ENCODE results near the gene PCDHGC5.
A peak's percentile ranks its signal among the peaks of the same experiment; 100 is the strongest.

The PCDHGC5 gene

DNA sequence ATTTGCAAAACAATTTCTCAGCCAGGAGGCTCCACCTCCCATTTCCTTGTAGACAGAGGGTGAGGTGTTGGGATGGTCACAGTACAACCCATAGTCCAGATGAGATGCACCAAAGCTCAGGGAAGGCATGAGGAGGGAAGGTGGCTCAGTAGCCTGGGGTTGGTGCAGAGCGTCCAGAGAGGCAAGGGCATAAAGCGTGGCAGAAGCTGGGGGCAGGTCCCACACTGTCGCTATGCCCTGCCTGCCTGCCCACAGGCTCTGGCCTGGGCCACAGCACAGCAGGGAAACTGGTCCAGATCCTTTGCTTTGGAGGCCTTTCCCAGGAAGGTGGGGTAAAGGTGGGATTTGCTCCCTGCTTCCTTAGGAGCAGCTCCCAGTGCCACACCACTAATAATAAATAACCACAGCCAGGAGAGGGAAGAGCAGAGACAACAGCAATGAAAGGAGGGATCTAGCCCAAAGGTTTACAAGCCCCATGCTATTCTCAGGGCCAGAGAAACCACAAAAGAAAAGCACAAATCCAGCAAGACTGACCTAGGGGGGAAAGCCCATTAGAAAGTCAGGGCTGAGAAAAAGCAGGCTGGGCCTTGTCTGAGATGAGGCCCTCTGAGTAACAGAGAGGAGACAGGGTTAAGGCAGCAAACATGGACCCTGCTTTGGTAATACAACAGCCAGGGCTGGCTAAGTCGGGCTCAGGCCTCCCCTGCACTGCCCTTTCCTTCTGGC lies 27.2 kb downstream of the PCDHGC5 start:
- Mint-ChIP-seq H3K9me3 (no peaks in the 10 kb centered on the region), H3K27me3 (ENCODE audit: low read depth, poor library complexity) (no peaks in the 10 kb centered on the region), H3K27ac (peak overlapping the region; percentile 99), H3K4me1 (peaks cover 99% of the 10 kb centered on the region), H3K36me3 (ENCODE audit: low read depth) (peaks cover 64% of the 10 kb centered on the region), H3K4me3 (peak overlapping the region; percentile 44)
- DNase-seq: no peak
- TF ChIP-seq, protein P1, sequence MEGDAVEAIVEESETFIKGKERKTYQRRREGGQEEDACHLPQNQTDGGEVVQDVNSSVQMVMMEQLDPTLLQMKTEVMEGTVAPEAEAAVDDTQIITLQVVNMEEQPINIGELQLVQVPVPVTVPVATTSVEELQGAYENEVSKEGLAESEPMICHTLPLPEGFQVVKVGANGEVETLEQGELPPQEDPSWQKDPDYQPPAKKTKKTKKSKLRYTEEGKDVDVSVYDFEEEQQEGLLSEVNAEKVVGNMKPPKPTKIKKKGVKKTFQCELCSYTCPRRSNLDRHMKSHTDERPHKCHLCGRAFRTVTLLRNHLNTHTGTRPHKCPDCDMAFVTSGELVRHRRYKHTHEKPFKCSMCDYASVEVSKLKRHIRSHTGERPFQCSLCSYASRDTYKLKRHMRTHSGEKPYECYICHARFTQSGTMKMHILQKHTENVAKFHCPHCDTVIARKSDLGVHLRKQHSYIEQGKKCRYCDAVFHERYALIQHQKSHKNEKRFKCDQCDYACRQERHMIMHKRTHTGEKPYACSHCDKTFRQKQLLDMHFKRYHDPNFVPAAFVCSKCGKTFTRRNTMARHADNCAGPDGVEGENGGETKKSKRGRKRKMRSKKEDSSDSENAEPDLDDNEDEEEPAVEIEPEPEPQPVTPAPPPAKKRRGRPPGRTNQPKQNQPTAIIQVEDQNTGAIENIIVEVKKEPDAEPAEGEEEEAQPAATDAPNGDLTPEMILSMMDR (IDR thresholded peaks at IDR 0.05): no peak

DNA sequence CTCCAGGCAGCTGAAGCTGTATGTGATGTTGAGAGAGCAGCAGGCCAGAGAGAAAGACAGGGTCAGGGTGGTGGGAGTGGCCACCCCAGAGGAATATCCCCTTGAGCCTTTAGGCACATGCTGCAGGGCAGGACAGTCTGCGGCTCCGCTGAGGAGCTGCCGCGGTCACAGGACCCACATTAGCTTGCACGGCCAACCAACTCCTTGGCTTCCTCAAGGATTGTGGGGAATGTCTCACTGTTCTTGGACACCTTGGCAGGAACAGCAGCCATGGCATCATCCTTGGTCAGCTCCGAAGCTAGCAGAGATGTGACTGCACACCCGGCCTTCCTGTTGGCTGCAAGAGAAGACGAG lies 27.8 kb downstream of the PCDHGC5 start:
- no peaks in the 10 kb centered on the region for H3K9me3 Mint-ChIP-seq
- H3K27me3 Mint-ChIP-seq (ENCODE audit: low read depth, poor library complexity): no peaks in the 10 kb centered on the region
- H3K4me1 Mint-ChIP-seq: peaks cover 99% of the 10 kb centered on the region
- TF ChIP-seq, protein P1 (IDR thresholded peaks at IDR 0.05): no peak
- H3K27ac Mint-ChIP-seq: peak overlapping the region; percentile 99
- H3K36me3 Mint-ChIP-seq (ENCODE audit: low read depth): peaks cover 63% of the 10 kb centered on the region
- peak overlapping the region; percentile 47 for H3K4me3 Mint-ChIP-seq
- DNase-seq: no peak

DNA sequence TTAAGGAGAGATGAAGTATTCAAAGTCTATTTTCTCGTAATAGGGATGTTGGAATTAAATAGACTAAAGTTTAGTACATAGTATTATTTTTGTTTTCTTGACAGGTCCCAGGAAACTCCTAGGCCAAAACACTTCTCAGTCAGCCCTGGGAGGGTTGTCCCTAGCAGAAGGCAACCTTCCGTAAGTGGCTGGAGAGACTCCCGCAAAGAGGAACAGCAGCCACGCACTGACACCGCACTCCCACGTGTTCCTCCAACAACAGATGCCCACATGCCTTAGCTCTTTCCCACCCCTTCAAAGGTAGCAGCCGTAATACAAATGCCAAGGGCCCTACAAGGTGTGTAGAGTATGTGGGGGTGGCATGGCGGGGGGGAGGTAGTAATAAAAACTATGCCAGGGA lies 28.4 kb downstream of the PCDHGC5 start:
- peak overlapping the region; percentile 86 for H3K27ac Mint-ChIP-seq
- no peak for DNase-seq
- no peaks in the 10 kb centered on the region for H3K9me3 Mint-ChIP-seq
- H3K4me1 Mint-ChIP-seq: peaks cover 99% of the 10 kb centered on the region
- TF ChIP-seq, protein P1 (IDR thresholded peaks at IDR 0.05): no peak
- no peak overlapping the region for H3K4me3 Mint-ChIP-seq
- peaks cover 64% of the 10 kb centered on the region for H3K36me3 Mint-ChIP-seq (ENCODE audit: low read depth)
- H3K27me3 Mint-ChIP-seq (ENCODE audit: low read depth, poor library complexity): no peaks in the 10 kb centered on the region

DNA sequence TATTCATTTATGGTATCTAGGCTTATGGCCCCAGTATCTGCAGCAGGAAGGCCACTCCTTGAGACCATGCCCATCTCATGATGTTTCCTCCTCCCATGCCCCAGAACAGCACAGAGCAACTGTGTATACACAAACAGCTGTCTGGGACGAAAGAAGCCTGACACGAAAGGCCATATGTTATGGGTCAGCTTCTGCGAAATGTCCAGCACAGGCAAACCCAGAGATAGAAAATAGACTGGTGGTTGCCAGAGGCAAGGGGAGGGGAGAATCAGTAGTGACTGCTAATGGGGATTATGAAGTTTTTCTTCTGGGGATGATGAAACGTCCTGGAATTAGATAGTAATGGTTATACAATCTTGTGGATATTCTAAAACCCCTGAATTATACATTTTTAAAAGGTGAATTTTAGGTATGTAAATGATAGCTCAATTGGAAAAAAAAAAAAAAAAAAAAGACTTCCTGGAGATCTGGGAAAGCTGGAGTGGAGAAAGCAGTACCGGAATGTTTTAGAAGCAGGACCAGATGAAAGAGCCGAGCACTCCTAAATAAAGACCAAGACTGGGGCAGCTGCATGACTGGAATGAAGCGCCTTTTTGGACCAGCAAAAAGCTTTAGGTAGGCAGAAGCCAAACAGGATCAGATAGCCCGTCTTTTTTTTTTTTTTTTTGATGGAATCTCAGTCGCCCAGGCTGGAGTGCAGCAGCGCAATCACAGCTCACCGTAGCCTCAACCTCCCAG lies 29.2 kb downstream of the PCDHGC5 start:
- peaks cover 95% of the 10 kb centered on the region for H3K4me1 Mint-ChIP-seq

DNA sequence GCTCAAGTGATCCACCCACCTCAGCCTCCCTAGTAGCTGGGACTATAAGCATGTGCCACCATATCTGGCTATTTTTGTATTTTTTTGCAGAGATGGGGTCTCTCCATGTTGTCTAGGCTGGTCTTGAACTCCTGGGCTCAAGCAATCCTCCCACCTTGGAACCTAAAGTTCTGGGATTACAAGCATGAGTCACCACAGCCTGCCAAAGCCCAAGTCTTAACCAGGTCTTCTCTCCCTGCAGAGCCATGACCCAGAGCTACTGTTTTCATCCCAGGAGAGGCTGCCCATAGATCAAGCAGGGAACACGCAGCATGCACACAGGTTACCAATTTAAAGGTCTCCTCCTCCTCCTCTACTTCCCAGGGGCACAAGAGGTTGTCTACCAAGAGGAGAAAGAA lies 29.7 kb downstream of the PCDHGC5 start:
- peaks cover 74% of the 10 kb centered on the region for H3K36me3 Mint-ChIP-seq (ENCODE audit: low read depth)
- peak overlapping the region; percentile 25 for H3K27ac Mint-ChIP-seq
- H3K9me3 Mint-ChIP-seq: no peaks in the 10 kb centered on the region
- peaks cover 96% of the 10 kb centered on the region for H3K4me1 Mint-ChIP-seq
- no peaks in the 10 kb centered on the region for H3K27me3 Mint-ChIP-seq (ENCODE audit: low read depth, poor library complexity)
- DNase-seq: no peak
- TF ChIP-seq, protein P1 (IDR thresholded peaks at IDR 0.05): no peak
- no peak overlapping the region for H3K4me3 Mint-ChIP-seq

More for the DNA sequence above, 29.2 kb downstream of the PCDHGC5 start:
- TF ChIP-seq, protein P1 (IDR thresholded peaks at IDR 0.05): no peak
- Mint-ChIP-seq H3K27me3 (ENCODE audit: low read depth, poor library complexity) (no peaks in the 10 kb centered on the region), H3K9me3 (no peaks in the 10 kb centered on the region), H3K4me3 (peak overlapping the region; percentile 34), H3K27ac (peak overlapping the region; percentile 54), H3K36me3 (ENCODE audit: low read depth) (peaks cover 69% of the 10 kb centered on the region)
- DNase-seq: no peak
